HEK293 (cell line): ENCODE results near the gene SEC62.

Experiments
- CTCF ChIA-PET: fragments of 350-600 bp; formaldehyde crosslinking; extraction: SDS; loops from one replicate; lab custom pipeline; 2021; ENCODE audit warnings: antibody characterized with exemption; lab: Yijun Ruan, JAX
- POLR2A ChIA-PET: fragments of 300-600 bp; formaldehyde crosslinking; extraction: SDS; loops from one replicate; lab custom pipeline; 2020; ENCODE audit warnings: antibody characterized with exemption, inconsistent platforms; lab: Yijun Ruan, JAX
- H3K27ac ChIP-seq: fragments of 200-500 bp; sonication (Bioruptor generic); 2 replicates; pipeline ENCODE4 v1.5.1; 2014; ENCODE audit warnings: low read depth, low read length, control low read depth, inconsistent platforms; ENCODE audit errors: extremely low read depth
- H3K36me3 ChIP-seq, 2 experiments: fragments of 200-500 bp in 1 of 2; sonication (Bioruptor generic) in 1 of 2; 1 replicate in 1 of 2; 2 replicates in 1 of 2; pipeline ENCODE4 v1.5.1; 2014 to 2017; ENCODE audit warnings: inconsistent platforms in 2 of 2, low read length in 2 of 2; ENCODE audit not compliant: control insufficient read depth in 2 of 2, insufficient read depth in 1 of 2
- H3K4me1 ChIP-seq: fragments of 200-500 bp; sonication (Bioruptor generic); 2 replicates; pipeline ENCODE4 v1.5.1; 2014; ENCODE audit warnings: mild to moderate bottlenecking, low read length, inconsistent platforms; ENCODE audit not compliant: control insufficient read depth, insufficient read depth
- H3K4me3 ChIP-seq: 2 replicates; pipeline ENCODE4 v1.5.1; 2011; ENCODE audit warnings: low read depth, mild to moderate bottlenecking, control low read depth, low read length, moderate library complexity
- H3K9me3 ChIP-seq: fragments of 200-500 bp; sonication (Bioruptor generic); 2 replicates; pipeline ENCODE4 v1.5.1; 2014; ENCODE audit warnings: low read depth, low read length, inconsistent platforms; ENCODE audit not compliant: control insufficient read depth, insufficient read depth
- KLF10 ChIP-seq: fragments of 450-650 bp; IDR thresholded peaks from 2 replicates; pipeline ENCODE4 v1.5.1; 2018; ENCODE audit warnings: missing biosample characterization, mild to moderate bottlenecking, missing genetic modification characterization
- MZF1 ChIP-seq: fragments of 450-650 bp; formaldehyde crosslinking; IDR thresholded peaks from 2 replicates; pipeline ENCODE4 v1.5.1; 2017; ENCODE audit warnings: missing biosample characterization, missing genetic modification characterization, borderline replicate concordance
- PRDM10 ChIP-seq: fragments of 450-650 bp; formaldehyde crosslinking; IDR thresholded peaks from 2 replicates; pipeline ENCODE4 v1.5.1; 2016; ENCODE audit warnings: missing biosample characterization, missing genetic modification characterization
- SCRT2 ChIP-seq: fragments of 450-650 bp; formaldehyde crosslinking; IDR thresholded peaks from 2 replicates; pipeline ENCODE4 v1.5.1; 2016; ENCODE audit warnings: missing biosample characterization, missing genetic modification characterization
- WT1 ChIP-seq: fragments of 450-650 bp; formaldehyde crosslinking; IDR thresholded peaks from 2 replicates; pipeline ENCODE4 v1.5.1; 2016; ENCODE audit warnings: missing biosample characterization, missing genetic modification characterization
- ZBTB8A ChIP-seq: fragments of 450-650 bp; formaldehyde crosslinking; IDR thresholded peaks from 2 replicates; pipeline ENCODE4 v1.5.1; 2016; ENCODE audit warnings: missing biosample characterization, missing genetic modification characterization
- ZNF121 ChIP-seq: fragments of 450-650 bp; formaldehyde crosslinking; IDR thresholded peaks from 2 replicates; pipeline ENCODE4 v1.5.1; 2016; ENCODE audit warnings: missing biosample characterization, missing genetic modification characterization
- ZNF16 ChIP-seq: fragments of 450-650 bp; formaldehyde crosslinking; IDR thresholded peaks from 2 replicates; pipeline ENCODE4 v1.5.1; 2016; ENCODE audit warnings: low read depth, missing biosample characterization, missing genetic modification characterization
- ZNF248 ChIP-seq: fragments of 450-650 bp; formaldehyde crosslinking; IDR thresholded peaks from 2 replicates; pipeline ENCODE4 v1.5.1; 2017; ENCODE audit warnings: missing biosample characterization, missing genetic modification characterization
- ZNF423 ChIP-seq: fragments of 450-650 bp; formaldehyde crosslinking; IDR thresholded peaks from 2 replicates; pipeline ENCODE4 v1.5.1; 2016; ENCODE audit warnings: missing biosample characterization, missing genetic modification characterization
- ZNF530 ChIP-seq: fragments of 450-650 bp; formaldehyde crosslinking; IDR thresholded peaks from 2 replicates; pipeline ENCODE4 v1.5.1; 2016; ENCODE audit warnings: low read depth, missing biosample characterization, missing genetic modification characterization
- ZNF558 ChIP-seq: fragments of 450-650 bp; formaldehyde crosslinking; IDR thresholded peaks from 2 replicates; pipeline ENCODE4 v1.5.1; 2016; ENCODE audit warnings: missing biosample characterization, missing genetic modification characterization
- ZNF610 ChIP-seq: fragments of 450-650 bp; formaldehyde crosslinking; IDR thresholded peaks from 2 replicates; pipeline ENCODE4 v1.5.1; 2016; ENCODE audit warnings: missing biosample characterization, missing genetic modification characterization, borderline replicate concordance
- ZNF621 ChIP-seq: fragments of 450-650 bp; formaldehyde crosslinking; IDR thresholded peaks from 2 replicates; pipeline ENCODE4 v1.5.1; 2017; ENCODE audit warnings: missing biosample characterization, missing genetic modification characterization
- ZNF626 ChIP-seq: fragments of 450-650 bp; sonication (Bioruptor Pico); formaldehyde crosslinking; IDR thresholded peaks from 2 replicates; pipeline ENCODE4 v1.5.1; 2018; ENCODE audit warnings: missing biosample characterization, missing genetic modification characterization, inconsistent platforms
- ZNF76 ChIP-seq: fragments of 450-650 bp; formaldehyde crosslinking; IDR thresholded peaks from 2 replicates; pipeline ENCODE4; 2016; ENCODE audit warnings: low read depth, missing biosample characterization, missing genetic modification characterization, borderline replicate concordance
- TF ChIP-seq, protein P1 (sequence below): fragments of 450-650 bp; formaldehyde crosslinking; IDR thresholded peaks from 2 replicates; pipeline ENCODE4 v1.5.1; 2017; ENCODE audit warnings: missing biosample characterization, missing genetic modification characterization
- TF ChIP-seq, protein P2 (sequence below): fragments of 450-650 bp; formaldehyde crosslinking; IDR thresholded peaks from 2 replicates; pipeline ENCODE4 v1.5.1; 2016; ENCODE audit warnings: missing biosample characterization, missing genetic modification characterization
- TF ChIP-seq, protein P3 (sequence below): fragments of 450-650 bp; formaldehyde crosslinking; IDR thresholded peaks from 2 replicates; pipeline ENCODE4 v1.5.1; 2016; ENCODE audit warnings: missing biosample characterization, missing genetic modification characterization
- TF ChIP-seq, protein P4 (sequence below): fragments of 450-650 bp; formaldehyde crosslinking; IDR thresholded peaks from 2 replicates; pipeline ENCODE4 v1.5.1; 2016; ENCODE audit warnings: missing biosample characterization, missing genetic modification characterization

Gene SEC62

DNA sequence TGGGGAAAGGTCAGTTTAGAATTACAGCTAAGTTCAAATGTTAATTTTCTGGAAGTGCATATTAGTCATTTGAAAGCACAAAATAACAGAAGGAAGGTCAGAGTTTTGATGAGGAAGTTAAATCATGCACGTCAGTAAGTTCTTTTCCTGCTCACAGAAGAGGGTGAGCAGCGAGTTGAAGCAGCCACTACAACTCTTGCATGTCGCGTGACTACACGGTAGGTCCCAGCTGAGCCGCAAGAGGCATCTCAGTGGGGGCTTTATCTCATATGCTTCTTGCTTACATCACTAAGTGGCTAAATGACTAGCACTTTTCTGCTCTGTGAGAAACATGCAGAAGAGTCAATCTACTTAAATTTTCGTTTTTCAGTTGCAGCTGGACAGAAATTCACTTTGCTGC lies 21.3 kb upstream of the SEC62 start:
- CTCF ChIA-PET, result interaction anchor here (1.1 kb wide), 1 partner anchor 21 kb away, joined by 6 read pairs; the partner anchor contains the start of gene SEC62
- TF ChIP-seq PRDM10 (tag by site-specific recombination), result no peak
- TF ChIP-seq ZNF121 (tag by site-specific recombination), result no peak
- TF ChIP-seq, protein P1, sequence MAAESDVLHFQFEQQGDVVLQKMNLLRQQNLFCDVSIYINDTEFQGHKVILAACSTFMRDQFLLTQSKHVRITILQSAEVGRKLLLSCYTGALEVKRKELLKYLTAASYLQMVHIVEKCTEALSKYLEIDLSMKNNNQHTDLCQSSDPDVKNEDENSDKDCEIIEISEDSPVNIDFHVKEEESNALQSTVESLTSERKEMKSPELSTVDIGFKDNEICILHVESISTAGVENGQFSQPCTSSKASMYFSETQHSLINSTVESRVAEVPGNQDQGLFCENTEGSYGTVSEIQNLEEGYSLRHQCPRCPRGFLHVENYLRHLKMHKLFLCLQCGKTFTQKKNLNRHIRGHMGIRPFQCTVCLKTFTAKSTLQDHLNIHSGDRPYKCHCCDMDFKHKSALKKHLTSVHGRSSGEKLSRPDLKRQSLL (tag by site-specific recombination), result no peak
- no peak for TF ChIP-seq ZNF16
- TF ChIP-seq, protein P2, sequence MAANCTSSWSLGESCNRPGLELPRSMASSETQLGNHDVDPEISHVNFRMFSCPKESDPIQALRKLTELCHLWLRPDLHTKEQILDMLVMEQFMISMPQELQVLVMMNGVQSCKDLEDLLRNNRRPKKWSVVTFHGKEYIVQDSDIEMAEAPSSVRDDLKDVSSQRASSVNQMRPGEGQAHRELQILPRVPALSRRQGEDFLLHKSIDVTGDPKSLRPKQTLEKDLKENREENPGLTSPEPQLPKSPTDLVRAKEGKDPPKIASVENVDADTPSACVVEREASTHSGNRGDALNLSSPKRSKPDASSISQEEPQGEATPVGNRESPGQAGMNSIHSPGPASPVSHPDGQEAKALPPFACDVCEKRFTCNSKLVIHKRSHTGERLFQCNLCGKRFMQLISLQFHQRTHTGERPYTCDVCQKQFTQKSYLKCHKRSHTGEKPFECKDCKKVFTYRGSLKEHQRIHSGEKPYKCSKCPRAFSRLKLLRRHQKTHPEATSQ (tag by site-specific recombination), result no peak
- no peak for TF ChIP-seq MZF1
- no peak for TF ChIP-seq ZNF76 (tag by site-specific recombination)
- TF ChIP-seq ZNF423 (tag by site-specific recombination), result no peak
- TF ChIP-seq ZNF626 (tag by site-specific recombination), result no peak
- no peak for TF ChIP-seq WT1 (tag by site-specific recombination)
- TF ChIP-seq ZNF530 (tag by site-specific recombination), result no peak
- no peaks in the 10 kb centered on the region for H3K36me3 ChIP-seq
- H3K4me3 ChIP-seq, result no peak overlapping the region
- H3K9me3 ChIP-seq, result no peaks in the 10 kb centered on the region
- no peaks in the 10 kb centered on the region for H3K4me1 ChIP-seq
- POLR2A ChIA-PET, result no interaction called here
- no peak overlapping the region for H3K27ac ChIP-seq

- no peaks in the 10 kb centered on the region for H3K4me1 ChIP-seq
- H3K4me3 ChIP-seq, result no peak overlapping the region
- H3K9me3 ChIP-seq, result no peaks in the 10 kb centered on the region
- no peaks in the 10 kb centered on the region for H3K36me3 ChIP-seq
- H3K27ac ChIP-seq, result no peak overlapping the region
- POLR2A ChIA-PET, result interaction anchor here (0.6 kb wide), 1 partner anchor 309 kb away, joined by 3 read pairs; no protein-coding TSS in a partner anchor
- CTCF ChIA-PET, result interaction anchor here (1.1 kb wide), 1 partner anchor 20 kb away, joined by 6 read pairs; the partner anchor contains the start of gene SEC62
- no peak for TF ChIP-seq ZNF530 (tag by site-specific recombination)
- no peak for TF ChIP-seq ZNF248 (tag by site-specific recombination)
- no peak for TF ChIP-seq SCRT2
- TF ChIP-seq ZBTB8A (tag by site-specific recombination), result no peak
- TF ChIP-seq, protein P3, sequence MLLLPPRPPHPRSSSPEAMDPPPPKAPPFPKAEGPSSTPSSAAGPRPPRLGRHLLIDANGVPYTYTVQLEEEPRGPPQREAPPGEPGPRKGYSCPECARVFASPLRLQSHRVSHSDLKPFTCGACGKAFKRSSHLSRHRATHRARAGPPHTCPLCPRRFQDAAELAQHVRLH, result no peak
- TF ChIP-seq ZNF558 (tag by site-specific recombination), result no peak
- no peak for TF ChIP-seq ZNF621 (tag by site-specific recombination)
- no peak for TF ChIP-seq PRDM10 (tag by site-specific recombination)
- TF ChIP-seq ZNF626 (tag by site-specific recombination), result no peak
- TF ChIP-seq KLF10 (tag by site-specific recombination), result no peak
- TF ChIP-seq ZNF610 (tag by site-specific recombination), result no peak
- TF ChIP-seq, protein P4, sequence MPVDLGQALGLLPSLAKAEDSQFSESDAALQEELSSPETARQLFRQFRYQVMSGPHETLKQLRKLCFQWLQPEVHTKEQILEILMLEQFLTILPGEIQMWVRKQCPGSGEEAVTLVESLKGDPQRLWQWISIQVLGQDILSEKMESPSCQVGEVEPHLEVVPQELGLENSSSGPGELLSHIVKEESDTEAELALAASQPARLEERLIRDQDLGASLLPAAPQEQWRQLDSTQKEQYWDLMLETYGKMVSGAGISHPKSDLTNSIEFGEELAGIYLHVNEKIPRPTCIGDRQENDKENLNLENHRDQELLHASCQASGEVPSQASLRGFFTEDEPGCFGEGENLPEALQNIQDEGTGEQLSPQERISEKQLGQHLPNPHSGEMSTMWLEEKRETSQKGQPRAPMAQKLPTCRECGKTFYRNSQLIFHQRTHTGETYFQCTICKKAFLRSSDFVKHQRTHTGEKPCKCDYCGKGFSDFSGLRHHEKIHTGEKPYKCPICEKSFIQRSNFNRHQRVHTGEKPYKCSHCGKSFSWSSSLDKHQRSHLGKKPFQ (tag by site-specific recombination), result no peak
Measured at GRCh38 chr3:169946336-169946735, 20.3 kb upstream of the SEC62 start.
